Upper lobe of left lung (tissue), 6 donors: ENCODE data around the gene UBASH3B. TPM values are rescaled to one million over a fixed set of nuclear protein-coding genes. Genes with fewer than 3 reads are reported as not detected.

Source experiments
- ATAC-seq, 2 donors: fragments of 200-7000 bp; cut with Tn5 transposase; one replicate each; pipeline ENCODE4 v1.9.1; 2022; ENCODE audit warnings: mild to moderate bottlenecking in 2 of 2, moderate library complexity in 2 of 2; ENCODE audit not compliant: low FRiP score in 2 of 2
- DNase-seq, 2 donors: peaks; one replicate each; pipeline ENCODE4 v3.0.0-alpha.2; 2019 to 2020
- H3K27ac ChIP-seq, 4 donors: fragments of 200-600 bp; sonication (generic); one replicate each; pipeline ENCODE4 v1.5.1; 2016 to 2019
- H3K27me3 ChIP-seq, 4 donors: fragments of 200-600 bp; sonication (generic); one replicate each; pipeline ENCODE4 v1.5.1; 2017 to 2019
- H3K36me3 ChIP-seq, 4 donors: fragments of 200-600 bp; sonication (generic); one replicate each; pipeline ENCODE4 v1.5.1; 2016 to 2019
- H3K4me1 ChIP-seq, 4 donors: fragments of 200-600 bp; sonication (generic); one replicate each; pipeline ENCODE4 v1.5.1; 2018 to 2019
- H3K4me3 ChIP-seq, 4 donors: fragments of 200-600 bp; sonication (generic); one replicate each; pipeline ENCODE4 v1.5.1; 2017 to 2019; ENCODE audit warnings: mild to moderate bottlenecking in 2 of 4, moderate library complexity in 1 of 4
- H3K9me3 ChIP-seq, 4 donors: fragments of 200-600 bp; sonication (generic); one replicate each; pipeline ENCODE4 v1.5.1; 2018 to 2019
- EP300 ChIP-seq, 4 donors: sonication (generic); formaldehyde crosslinking; IDR thresholded peaks; one replicate each; pipeline ENCODE4 v1.5.1; 2017; ENCODE audit warnings: antibody characterized with exemption in 4 of 4, control low read depth in 2 of 4
- POLR2A ChIP-seq, 4 donors: fragments of 450-650 bp; IDR thresholded peaks; one replicate each; pipeline ENCODE4 v1.5.1; 2016 to 2017; ENCODE audit warnings: antibody characterized with exemption in 4 of 4, mild to moderate bottlenecking in 2 of 4
- POLR2AphosphoS5 ChIP-seq, 2 donors: sonication (generic); formaldehyde crosslinking; IDR thresholded peaks; one replicate each; pipeline ENCODE4 v1.5.1; 2017; ENCODE audit warnings: antibody characterized with exemption in 2 of 2
- WGBS, 2 donors: methylation state at CpG; one replicate each; pipeline ENCODE4 v1.1.5; 2017 to 2018; 5-methylcytosine and 5-hydroxymethylcytosine counted together
- total RNA-seq, 6 donors: library from RNA; depleted of rRNA in 4 of 6; stranded (reverse); fragments of >200 nt in 4 of 6; gene quantifications; one replicate each; pipeline versions ENCODE4 v1.1.0 to v1.2.1, GENCODE V29; 2016 to 2021
- TF ChIP-seq, protein P1 (sequence below), 6 experiments: fragments of 450-650 bp in 4 of 6; fragments of 200-600 bp in 2 of 6; sonication (generic) in 2 of 6; IDR thresholded peaks; one replicate each; pipeline ENCODE4 v1.5.1; 2016 to 2019; ENCODE audit warnings: antibody characterized with exemption in 6 of 6
- donor health status: DM: no; HTN: no; CAD: no; lungs with moderate emphysema.
- donor health status: DM: no; HTN: yes; CAD: no; lungs with severe emphysema.

UBASH3B gene
- total RNA-seq, 6 donors from 2014 or later: 24.0 to 54.2 (median 40.4) TPM

GRCh38 chr11:122833846-122834464 lies 178.4 kb downstream of the UBASH3B start:
- TF ChIP-seq, protein P1, sequence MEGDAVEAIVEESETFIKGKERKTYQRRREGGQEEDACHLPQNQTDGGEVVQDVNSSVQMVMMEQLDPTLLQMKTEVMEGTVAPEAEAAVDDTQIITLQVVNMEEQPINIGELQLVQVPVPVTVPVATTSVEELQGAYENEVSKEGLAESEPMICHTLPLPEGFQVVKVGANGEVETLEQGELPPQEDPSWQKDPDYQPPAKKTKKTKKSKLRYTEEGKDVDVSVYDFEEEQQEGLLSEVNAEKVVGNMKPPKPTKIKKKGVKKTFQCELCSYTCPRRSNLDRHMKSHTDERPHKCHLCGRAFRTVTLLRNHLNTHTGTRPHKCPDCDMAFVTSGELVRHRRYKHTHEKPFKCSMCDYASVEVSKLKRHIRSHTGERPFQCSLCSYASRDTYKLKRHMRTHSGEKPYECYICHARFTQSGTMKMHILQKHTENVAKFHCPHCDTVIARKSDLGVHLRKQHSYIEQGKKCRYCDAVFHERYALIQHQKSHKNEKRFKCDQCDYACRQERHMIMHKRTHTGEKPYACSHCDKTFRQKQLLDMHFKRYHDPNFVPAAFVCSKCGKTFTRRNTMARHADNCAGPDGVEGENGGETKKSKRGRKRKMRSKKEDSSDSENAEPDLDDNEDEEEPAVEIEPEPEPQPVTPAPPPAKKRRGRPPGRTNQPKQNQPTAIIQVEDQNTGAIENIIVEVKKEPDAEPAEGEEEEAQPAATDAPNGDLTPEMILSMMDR (IDR thresholded peaks at IDR 0.05): no peak
- TF ChIP-seq POLR2AphosphoS5 (IDR thresholded peaks at IDR 0.05) (no peak), EP300 (IDR thresholded peaks at IDR 0.05) (no peak), POLR2A (IDR thresholded peaks at IDR 0.05) (no peak)
- no peak overlapping the region for H3K4me3 ChIP-seq
- H3K27ac ChIP-seq: no peak overlapping the region
- H3K4me1 ChIP-seq: no peaks in the 10 kb centered on the region
- no peak for DNase-seq
- 74 to 78% methylated on average over 7 of the region's 7 CpGs for WGBS, 2 donors
- no peaks in the 10 kb centered on the region for H3K9me3 ChIP-seq
- no peaks in the 10 kb centered on the region for H3K27me3 ChIP-seq
- ATAC-seq: peak in 1 of 2 donors; percentile 26
- no peaks in the 10 kb centered on the region for H3K36me3 ChIP-seq

GRCh38 chr11:122836916-122837315 lies 181.4 kb downstream of the UBASH3B start:
- H3K9me3 ChIP-seq: no peaks in the 10 kb centered on the region
- H3K4me3 ChIP-seq: no peak overlapping the region
- no peak overlapping the region for H3K27ac ChIP-seq
- no peaks in the 10 kb centered on the region for H3K27me3 ChIP-seq
- TF ChIP-seq, protein P1 (IDR thresholded peaks at IDR 0.05): no peak
- TF ChIP-seq POLR2A (IDR thresholded peaks at IDR 0.05) (no peak), POLR2AphosphoS5 (IDR thresholded peaks at IDR 0.05) (no peak), EP300 (IDR thresholded peaks at IDR 0.05) (no peak)
- H3K4me1 ChIP-seq: no peaks in the 10 kb centered on the region
- DNase-seq (no peak), ATAC-seq (no peak)
- no peaks in the 10 kb centered on the region for H3K36me3 ChIP-seq

DNA sequence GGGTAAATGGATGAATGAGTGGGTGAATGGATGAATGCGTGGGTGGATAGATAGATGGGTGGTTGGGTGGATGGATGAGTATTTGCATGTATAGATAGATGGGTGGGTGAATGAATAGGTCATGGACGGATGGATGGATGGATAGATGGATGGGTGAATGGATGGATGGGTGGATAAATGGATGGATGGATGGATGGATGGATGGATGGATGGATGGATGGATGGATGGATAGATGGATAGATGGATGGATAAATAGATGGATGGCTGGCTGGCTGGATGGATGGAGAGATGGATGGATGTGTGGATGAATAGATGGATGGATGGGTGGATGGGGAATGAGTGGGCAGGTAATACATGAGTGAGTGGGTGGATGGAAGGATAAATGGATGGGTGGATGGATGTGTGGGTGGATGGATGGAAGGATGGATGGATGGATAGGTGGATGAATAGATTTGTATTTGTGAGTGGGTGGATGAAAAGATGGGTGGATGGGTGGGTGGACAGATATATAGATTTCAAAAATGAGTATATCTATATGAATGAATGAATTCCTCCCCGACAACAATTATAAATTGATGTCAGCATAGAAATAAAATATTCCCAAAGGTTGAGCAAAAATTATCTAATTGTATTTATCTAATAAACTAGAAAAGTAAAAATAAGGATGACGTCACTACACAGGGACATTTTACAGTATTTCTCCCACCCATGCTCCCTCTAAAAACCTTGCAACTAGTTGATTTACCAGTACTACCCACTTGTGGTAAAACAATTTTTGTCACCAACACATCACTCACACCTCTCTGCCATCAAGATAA lies 182.2 kb downstream of the UBASH3B start:
- no peak overlapping the region for H3K4me3 ChIP-seq
- no peak overlapping the region for H3K27ac ChIP-seq
- ATAC-seq: no peak
- TF ChIP-seq POLR2AphosphoS5 (IDR thresholded peaks at IDR 0.05): no peak
- no peak for TF ChIP-seq EP300 (IDR thresholded peaks at IDR 0.05)
- TF ChIP-seq, protein P1 (IDR thresholded peaks at IDR 0.05): no peak
- no peak for TF ChIP-seq POLR2A (IDR thresholded peaks at IDR 0.05)
- H3K27me3 ChIP-seq: no peaks in the 10 kb centered on the region
- H3K36me3 ChIP-seq: no peaks in the 10 kb centered on the region
- no peaks in the 10 kb centered on the region for H3K4me1 ChIP-seq
- H3K9me3 ChIP-seq: no peaks in the 10 kb centered on the region
- 90% methylated on average over 4 of the region's 4 CpGs for WGBS, 2 donors
- no peak for DNase-seq

- peak in 1 of 2 donors; percentile 26 for ATAC-seq
- TF ChIP-seq EP300 (IDR thresholded peaks at IDR 0.05): no peak
- no peak for TF ChIP-seq POLR2AphosphoS5 (IDR thresholded peaks at IDR 0.05)
- TF ChIP-seq, protein P1 (IDR thresholded peaks at IDR 0.05): no peak
- no peak for TF ChIP-seq POLR2A (IDR thresholded peaks at IDR 0.05)
These were observed 188.0 kb downstream of the UBASH3B start for GRCh38 chr11:122843281-122844141.

More at GRCh38 chr11:122843281-122844141, 188.0 kb downstream of the UBASH3B start:
- WGBS, 2 donors: 29 to 45% methylated on average over 10 of the region's 10 CpGs
- Histone ChIP-seq H3K27ac (no peak overlapping the region), H3K4me3 (no peak overlapping the region), H3K36me3 (no peaks in the 10 kb centered on the region), H3K4me1 (no peaks in the 10 kb centered on the region), H3K27me3 (no peaks in the 10 kb centered on the region), H3K9me3 (no peaks in the 10 kb centered on the region)
- no peak for DNase-seq
